GM10266 (cell line): ENCODE data around the gene HKDC1.

Experiments
- DNase-seq: peaks from one replicate; pipeline ENCODE4 v3.0.0; 2012; ENCODE audit errors: extremely low spot score
- TF ChIP-seq, protein P1 (sequence below): IDR thresholded peaks from 2 replicates; pipeline ENCODE4 v1.5.1; 2012; ENCODE audit warnings: mild to moderate bottlenecking, low read depth; ENCODE audit not compliant: control insufficient read depth, insufficient read depth; ENCODE audit errors: missing control alignments

Gene HKDC1

DNA sequence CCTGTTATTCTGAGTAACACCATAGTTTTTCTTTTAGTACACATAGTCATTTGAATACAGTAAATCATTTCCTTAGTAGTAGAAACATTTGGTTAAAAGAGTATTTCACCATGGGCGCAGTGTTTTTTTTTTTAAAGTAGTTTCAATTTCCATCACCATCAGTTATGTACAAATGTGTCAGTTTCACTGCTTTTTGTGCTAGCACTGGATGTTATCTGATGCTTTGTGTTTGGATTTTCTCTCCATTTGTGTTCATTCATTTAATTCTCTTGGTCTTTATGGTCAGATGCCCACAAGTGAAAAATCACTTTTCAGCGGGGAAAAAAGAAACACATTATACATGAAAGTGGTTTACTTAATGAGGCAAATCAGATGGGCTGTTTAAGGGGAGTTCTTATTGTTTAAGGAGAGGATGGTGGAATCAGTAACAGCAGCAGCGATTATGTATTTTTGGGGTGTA, 42.2 kb downstream of the HKDC1 start:
- DNase-seq = no peak
- TF ChIP-seq, protein P1, sequence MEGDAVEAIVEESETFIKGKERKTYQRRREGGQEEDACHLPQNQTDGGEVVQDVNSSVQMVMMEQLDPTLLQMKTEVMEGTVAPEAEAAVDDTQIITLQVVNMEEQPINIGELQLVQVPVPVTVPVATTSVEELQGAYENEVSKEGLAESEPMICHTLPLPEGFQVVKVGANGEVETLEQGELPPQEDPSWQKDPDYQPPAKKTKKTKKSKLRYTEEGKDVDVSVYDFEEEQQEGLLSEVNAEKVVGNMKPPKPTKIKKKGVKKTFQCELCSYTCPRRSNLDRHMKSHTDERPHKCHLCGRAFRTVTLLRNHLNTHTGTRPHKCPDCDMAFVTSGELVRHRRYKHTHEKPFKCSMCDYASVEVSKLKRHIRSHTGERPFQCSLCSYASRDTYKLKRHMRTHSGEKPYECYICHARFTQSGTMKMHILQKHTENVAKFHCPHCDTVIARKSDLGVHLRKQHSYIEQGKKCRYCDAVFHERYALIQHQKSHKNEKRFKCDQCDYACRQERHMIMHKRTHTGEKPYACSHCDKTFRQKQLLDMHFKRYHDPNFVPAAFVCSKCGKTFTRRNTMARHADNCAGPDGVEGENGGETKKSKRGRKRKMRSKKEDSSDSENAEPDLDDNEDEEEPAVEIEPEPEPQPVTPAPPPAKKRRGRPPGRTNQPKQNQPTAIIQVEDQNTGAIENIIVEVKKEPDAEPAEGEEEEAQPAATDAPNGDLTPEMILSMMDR = no peak

DNA sequence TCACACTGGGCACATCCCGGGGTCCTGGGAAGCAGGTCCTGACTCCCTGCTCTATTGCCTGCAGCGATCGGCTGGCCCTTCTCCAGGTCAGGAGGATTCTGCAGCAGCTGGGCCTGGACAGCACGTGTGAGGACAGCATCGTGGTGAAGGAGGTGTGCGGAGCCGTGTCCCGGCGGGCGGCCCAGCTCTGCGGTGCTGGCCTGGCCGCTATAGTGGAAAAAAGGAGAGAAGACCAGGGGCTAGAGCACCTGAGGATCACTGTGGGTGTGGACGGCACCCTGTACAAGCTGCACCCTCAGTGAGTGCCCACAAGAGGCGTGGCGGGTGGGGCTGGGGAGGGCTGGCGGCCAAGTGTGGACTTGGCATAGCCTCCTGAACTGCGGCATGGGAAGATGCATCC, 45.4 kb downstream of the HKDC1 start:
- TF ChIP-seq, protein P1 = no peak
- DNase-seq = no peak

GRCh38 chr10:69268761-69269416, 48.8 kb downstream of the HKDC1 start:
- TF ChIP-seq, protein P1 = no peak
- no peak for DNase-seq

DNA sequence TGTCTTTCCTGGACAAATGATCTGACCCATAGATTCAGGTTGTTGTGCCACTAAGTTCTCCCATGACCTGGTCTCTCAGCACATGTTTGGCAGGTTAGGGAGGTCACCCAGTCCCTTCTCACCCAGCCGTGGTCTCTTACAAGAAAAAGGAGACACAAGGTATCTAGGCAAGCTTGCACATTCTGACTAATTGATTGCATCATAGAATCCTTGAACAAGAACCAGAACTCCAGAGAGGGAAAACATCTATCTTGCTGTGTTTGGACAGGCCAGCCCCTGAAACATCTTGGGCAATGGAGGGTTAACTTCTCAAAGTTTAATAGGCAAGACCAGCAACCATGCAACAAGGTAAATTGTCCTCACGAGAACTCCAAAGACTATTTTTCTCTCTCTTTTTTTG, 49.6 kb downstream of the HKDC1 start:
- no peak for DNase-seq
- TF ChIP-seq, protein P1 = no peak

- TF ChIP-seq, protein P1 = no peak
- DNase-seq = no peak
Measured at GRCh38 chr10:69270990-69271389, 50.9 kb downstream of the HKDC1 start.

GRCh38 chr10:69272624-69273023, 52.5 kb downstream of the HKDC1 start:
- TF ChIP-seq, protein P1 = no peak
- DNase-seq = no peak

- DNase-seq = no peak
- TF ChIP-seq, protein P1 = no peak
Measured at GRCh38 chr10:69275444-69275843, 55.3 kb downstream of the HKDC1 start.
